SU-DHL-6 (cell line): Measurements from ENCODE around the gene TMEM74B.

Experiments used
- H2AFZ ChIP-seq: fragments of 200-600 bp; sonication (generic); 2 replicates; pipeline ENCODE4 v1.6.1; 2014; ENCODE audit warnings: low read depth, mild to moderate bottlenecking, moderate library complexity, mixed read lengths, antibody characterized with exemption, low read length; ENCODE audit not compliant: severe bottlenecking
- H3F3A ChIP-seq: fragments of 200-600 bp; shearing (Covaris generic); 2 replicates; pipeline ENCODE4 v1.6.0; 2016; ENCODE audit warnings: antibody characterized with exemption, mild to moderate bottlenecking; ENCODE audit not compliant: insufficient read depth
- H3K27ac ChIP-seq: fragments of 200-600 bp; sonication (generic); 2 replicates; pipeline ENCODE4 v1.5.1; 2016; ENCODE audit warnings: low read depth, mild to moderate bottlenecking, low read length, moderate library complexity, mixed read lengths
- H3K27me3 ChIP-seq: fragments of 200-600 bp; sonication (generic), shearing (Covaris generic); 2 replicates; pipeline ENCODE4 v1.6.0; 2014; ENCODE audit warnings: mild to moderate bottlenecking, low read length
- H3K36me3 ChIP-seq: fragments of 200-600 bp; sonication (generic); 2 replicates; pipeline ENCODE4 v1.6.1; 2014; ENCODE audit warnings: mild to moderate bottlenecking, low read length, mixed read lengths
- H3K4me2 ChIP-seq: fragments of 300-600, 200-600 bp; shearing (Covaris generic), sonication (generic); 2 replicates; pipeline ENCODE4 v1.6.0; 2014; ENCODE audit warnings: low read length, low read depth, mild to moderate bottlenecking; ENCODE audit not compliant: poor library complexity, severe bottlenecking
- H3K4me3 ChIP-seq: fragments of 200-600 bp; sonication (generic); 2 replicates; pipeline ENCODE4 v1.5.1; 2014; ENCODE audit warnings: antibody characterized with exemption, low read length, mild to moderate bottlenecking, mixed read lengths; ENCODE audit not compliant: insufficient read depth, poor library complexity, severe bottlenecking
- H3K79me2 ChIP-seq: fragments of 200-600 bp; sonication (generic); 2 replicates; pipeline ENCODE4 v1.6.1; 2014; ENCODE audit warnings: mild to moderate bottlenecking, low read length, moderate library complexity; ENCODE audit not compliant: insufficient read depth
- H3K9ac ChIP-seq: fragments of 200-600 bp; sonication (generic); 2 replicates; pipeline ENCODE4 v1.7.0; 2014; ENCODE audit warnings: mild to moderate bottlenecking, low read length
- H3K9me2 ChIP-seq: fragments of 200-600 bp; sonication (generic); replicated peaks from 2 replicates; pipeline ENCODE4 v1.6.1; 2014; ENCODE audit warnings: low read length; ENCODE audit not compliant: insufficient read depth
- H3K9me3 ChIP-seq: fragments of 200-600 bp; sonication (generic); 2 replicates; pipeline ENCODE4 v1.6.1; 2014; ENCODE audit warnings: low read length, mixed read lengths; ENCODE audit not compliant: insufficient read depth
- H4K20me1 ChIP-seq: fragments of 200-600 bp; sonication (generic); 2 replicates; pipeline ENCODE4 v1.6.1; 2014; ENCODE audit warnings: low read depth, mild to moderate bottlenecking, antibody characterized with exemption, low read length, moderate library complexity, mixed read lengths
- CTCF ChIP-seq: fragments of 200-600 bp; sonication (generic); IDR thresholded peaks from one replicate; pipeline ENCODE4 v1.5.1; 2017; ENCODE audit warnings: antibody characterized with exemption, mild to moderate bottlenecking, low read length, moderate library complexity; ENCODE audit not compliant: insufficient read depth, poor library complexity, severe bottlenecking
- EZH2phosphoT487 ChIP-seq: fragments of 200-600 bp; sonication (generic), shearing (Covaris generic); conservative IDR thresholded peaks from 2 replicates; pipeline ENCODE4 v1.6.1; 2018; ENCODE audit warnings: mild to moderate bottlenecking, antibody characterized with exemption, low read length, moderate library complexity, mixed read lengths

TMEM74B gene

DNA sequence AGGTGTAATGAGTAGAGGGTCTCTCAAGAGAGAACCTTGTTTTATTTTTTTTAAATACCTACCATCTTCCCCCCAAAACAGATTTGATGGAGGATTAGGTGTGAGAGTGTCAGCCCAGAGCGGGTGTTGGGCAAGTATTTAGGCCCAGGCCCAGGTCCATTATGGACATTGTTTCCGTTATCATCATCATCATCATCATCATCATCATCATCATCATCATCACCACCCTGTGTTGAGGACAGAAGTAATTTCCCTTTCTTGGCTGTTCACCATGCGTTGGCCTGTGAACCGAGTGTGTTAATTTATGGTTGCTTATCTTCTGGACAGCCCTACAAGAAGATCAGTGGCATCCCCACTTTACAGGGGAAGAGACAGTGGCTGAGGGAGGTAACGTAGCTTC, 37.8 kb downstream of the TMEM74B start:
- H3K36me3 ChIP-seq, result 0 out of 2 replicates have a peak, but pooled peaks cover 5% of the 10 kb centered on the region
- no peaks in the 10 kb centered on the region for H3K9me2 ChIP-seq
- no peaks in the 10 kb centered on the region for H3K27me3 ChIP-seq
- H4K20me1 ChIP-seq, result no peaks in the 10 kb centered on the region
- H3K79me2 ChIP-seq, result no peaks in the 10 kb centered on the region
- TF ChIP-seq EZH2phosphoT487 (no peak), CTCF (no peak)
- no peak overlapping the region for H3K4me2 ChIP-seq
- H3K9me3 ChIP-seq, result no peaks in the 10 kb centered on the region
- H3K4me3 ChIP-seq, result no peak overlapping the region
- H3K27ac ChIP-seq, result no peak overlapping the region
- no peak overlapping the region for H2AFZ ChIP-seq
- H3F3A ChIP-seq, result no peaks in the 10 kb centered on the region
- no peak overlapping the region for H3K9ac ChIP-seq

- Histone ChIP-seq H3K4me3 (no peak overlapping the region), H3K27ac (no peak overlapping the region), H3K9me3 (no peaks in the 10 kb centered on the region), H3K9me2 (no peaks in the 10 kb centered on the region), H2AFZ (no peak overlapping the region), H3K27me3 (no peaks in the 10 kb centered on the region), H3K9ac (no peak overlapping the region), H4K20me1 (no peaks in the 10 kb centered on the region), H3K36me3 (peaks cover 20% of the 10 kb centered on the region; the same call in 1 of the 2 replicates), H3K79me2 (no peaks in the 10 kb centered on the region), H3K4me2 (no peak overlapping the region), H3F3A (no peaks in the 10 kb centered on the region; the same call in 1 of the 2 replicates)
- TF ChIP-seq EZH2phosphoT487 (no peak), CTCF (no peak)
Observed at GRCh38 chr20:1144401-1145172, 40.2 kb downstream of the TMEM74B start.

DNA sequence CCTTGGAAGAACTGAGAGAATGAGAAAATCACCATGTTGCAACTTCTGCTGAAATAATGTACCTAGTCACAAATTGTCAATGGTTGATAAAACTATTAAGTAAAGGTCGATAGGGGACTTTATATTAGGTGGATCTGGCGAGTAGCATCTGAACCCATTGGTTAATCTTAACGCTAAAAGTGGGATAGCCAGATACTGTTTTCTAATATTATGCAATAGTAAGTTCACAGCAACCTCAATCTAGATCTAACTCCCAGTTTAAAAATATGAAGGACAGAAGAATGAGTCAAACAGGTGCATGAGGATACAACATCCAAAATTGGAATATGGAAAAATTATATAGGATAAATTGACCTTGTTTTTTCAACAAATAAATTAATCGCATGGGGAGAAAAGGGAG, 47.5 kb downstream of the TMEM74B start:
- Histone ChIP-seq H4K20me1 (0 out of 2 replicates have a peak, but pooled peaks cover 3% of the 10 kb centered on the region), H3K27me3 (no peaks in the 10 kb centered on the region), H2AFZ (no peak overlapping the region), H3K27ac (no peak overlapping the region), H3K9me2 (no peaks in the 10 kb centered on the region), H3K9ac (no peak overlapping the region), H3K79me2 (peaks cover 16% of the 10 kb centered on the region; the same call in 1 of the 2 replicates), H3F3A (no peaks in the 10 kb centered on the region; the same call in 1 of the 2 replicates), H3K4me2 (no peak overlapping the region), H3K4me3 (no peak overlapping the region), H3K36me3 (peaks cover 26% of the 10 kb centered on the region), H3K9me3 (no peaks in the 10 kb centered on the region)
- no peak for TF ChIP-seq EZH2phosphoT487

- Histone ChIP-seq H4K20me1 (0 out of 2 replicates have a peak, but pooled peaks cover 3% of the 10 kb centered on the region), H3K36me3 (peaks cover 11% of the 10 kb centered on the region), H3K9ac (no peak overlapping the region), H2AFZ (no peak overlapping the region), H3K4me3 (no peak overlapping the region), H3K79me2 (peaks cover 16% of the 10 kb centered on the region; the same call in 1 of the 2 replicates), H3K9me3 (no peaks in the 10 kb centered on the region), H3K27me3 (no peaks in the 10 kb centered on the region), H3K27ac (no peak overlapping the region), H3K9me2 (no peaks in the 10 kb centered on the region), H3F3A (no peaks in the 10 kb centered on the region), H3K4me2 (no peak overlapping the region)
- TF ChIP-seq CTCF (no peak), EZH2phosphoT487 (no peak)
Observed at GRCh38 chr20:1134836-1135235, 49.9 kb downstream of the TMEM74B start.
